Kidney glomerular epithelial cell (primary cell): ENCODE data around the gene ANO4.
"Not testable (repeated sequence)": the region's sequence is repeated elsewhere in the genome, so short reads cannot be mapped to it uniquely, and the experiment has no call there.

Experiments used
- DNase-seq: peaks from one replicate; lab custom pipeline; 2025; lab: John Stamatoyannopoulos, UW

The ANO4 gene

DNA sequence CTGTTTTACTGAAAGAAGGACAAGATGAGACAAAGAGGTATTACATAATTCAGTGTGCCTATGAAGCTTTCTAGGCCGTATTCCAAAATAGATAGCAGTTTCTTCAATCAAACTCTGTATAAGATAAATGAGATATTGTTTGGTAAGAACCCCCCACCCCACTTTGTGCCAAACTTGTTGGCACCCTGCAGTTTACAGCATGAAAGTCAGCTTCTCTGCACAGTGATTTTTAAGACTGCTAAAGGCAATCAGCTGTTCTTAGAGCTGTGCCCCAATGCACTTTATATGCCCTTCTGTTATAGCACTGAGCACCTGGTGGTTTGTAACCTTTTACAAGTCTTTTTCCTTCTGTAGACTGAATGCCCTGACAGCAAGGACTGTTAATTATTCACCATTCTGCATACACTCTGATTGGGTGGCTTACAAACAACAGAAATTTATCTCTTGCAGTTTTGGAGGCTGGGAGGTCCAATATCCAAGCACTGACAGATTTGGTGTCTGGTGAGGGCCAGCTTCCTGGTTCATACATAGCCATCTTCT, 76.7 kb downstream of the ANO4 start:
- no peak for DNase-seq

- DNase-seq, result no peak
Observed at GRCh38 chr12:100875156-100875555, 80.6 kb downstream of the ANO4 start.

DNA sequence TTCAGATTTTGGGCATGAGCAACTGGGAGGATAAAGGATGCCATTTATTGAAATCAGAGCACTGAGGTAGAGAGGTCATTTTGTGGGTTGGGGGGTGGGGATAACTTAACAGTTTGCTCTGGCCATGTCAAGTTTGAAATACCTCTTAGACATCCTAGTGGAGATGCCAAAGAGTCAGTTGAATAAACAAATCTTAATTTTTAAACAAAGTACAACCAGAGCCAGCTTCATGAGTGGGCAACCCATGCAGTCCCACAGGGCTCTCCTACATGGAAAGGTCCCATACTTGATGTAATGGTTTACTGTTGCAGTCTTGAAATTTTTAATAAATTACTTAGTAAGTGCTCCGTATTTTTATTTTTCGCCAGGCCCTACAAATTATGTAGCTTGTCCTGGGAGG, 81.2 kb downstream of the ANO4 start:
- peak; percentile 36 for DNase-seq

DNA sequence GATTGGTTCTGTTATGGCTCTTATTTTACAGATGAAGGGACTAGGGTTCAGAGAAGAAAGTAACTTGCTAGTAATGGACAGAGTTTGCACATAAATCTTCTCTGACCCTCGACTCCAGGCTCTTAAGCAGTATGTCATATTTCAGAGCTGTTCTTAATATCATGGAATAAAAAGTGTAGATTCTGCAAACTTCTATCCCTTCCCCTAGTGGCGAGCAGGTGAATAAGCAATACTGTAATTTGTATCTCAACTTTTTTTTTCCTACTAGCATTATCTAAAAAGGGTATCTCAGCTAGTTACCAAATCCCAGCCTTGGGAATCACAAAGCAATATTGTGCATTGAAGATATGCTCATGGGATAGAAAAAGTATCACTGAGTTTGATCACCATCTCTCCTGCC, 83.2 kb downstream of the ANO4 start:
- no peak for DNase-seq

DNA sequence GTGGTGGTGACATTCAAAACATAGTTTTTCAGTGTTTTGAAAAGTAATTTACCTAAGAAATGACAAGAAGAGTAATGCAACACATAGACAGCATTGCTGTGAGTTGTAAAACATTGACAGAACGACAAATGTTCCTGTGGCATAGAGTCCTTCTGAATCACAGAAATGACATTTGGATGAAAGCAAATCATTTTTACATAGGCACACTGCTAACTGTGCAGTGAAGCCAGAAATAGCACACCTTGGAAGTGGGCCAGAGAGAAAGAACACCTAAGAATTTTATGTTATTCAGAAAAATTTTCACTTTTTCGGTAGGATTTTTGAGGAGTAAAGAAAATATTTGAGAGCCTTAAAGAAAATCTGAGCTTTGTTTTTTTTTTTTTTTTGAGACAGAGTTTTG, 100.6 kb downstream of the ANO4 start:
- DNase-seq, result no peak

GRCh38 chr12:100896192-100896591, 101.6 kb downstream of the ANO4 start:
- no peak for DNase-seq

DNA sequence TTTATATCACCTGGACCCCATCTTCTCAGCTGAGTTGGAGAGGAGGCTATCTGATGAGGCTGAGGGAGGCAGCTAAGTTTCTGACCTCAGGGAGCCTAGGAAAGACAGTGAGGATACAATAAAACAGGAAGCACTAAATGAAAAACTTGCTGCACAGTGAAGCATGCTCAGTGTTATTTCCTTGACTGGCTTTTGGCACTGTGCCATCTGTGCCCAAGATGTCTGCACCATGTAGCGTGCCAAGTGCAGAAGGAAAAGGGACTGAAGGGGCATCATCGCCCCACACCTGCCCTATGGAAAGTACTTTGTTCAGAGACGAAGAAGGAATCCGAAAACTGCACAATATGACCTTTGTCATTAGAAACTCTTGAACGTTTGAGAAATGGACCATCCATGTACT, 102.7 kb downstream of the ANO4 start:
- DNase-seq, result no peak

- DNase-seq, result no peak
Observed at GRCh38 chr12:100899301-100899700, 104.7 kb downstream of the ANO4 start.

DNA sequence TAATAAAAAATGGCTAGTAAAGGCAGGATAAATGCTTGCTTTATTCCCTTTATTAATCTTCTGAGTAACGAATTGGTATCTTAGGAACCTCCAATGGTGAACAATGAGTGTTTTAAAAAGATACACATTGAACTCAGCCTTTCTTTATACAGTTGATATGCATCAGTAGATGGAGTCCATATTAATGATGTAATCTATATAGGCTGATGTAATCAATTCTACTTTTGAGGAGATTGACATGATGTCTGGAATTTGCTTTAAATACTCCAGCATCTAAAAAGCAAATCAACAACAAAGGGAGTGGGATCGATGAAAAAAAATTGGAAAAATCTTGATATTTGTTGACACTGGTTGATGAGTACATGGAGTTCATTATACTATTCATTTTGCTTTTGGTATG, 106.2 kb downstream of the ANO4 start:
- DNase-seq, result no peak

DNA sequence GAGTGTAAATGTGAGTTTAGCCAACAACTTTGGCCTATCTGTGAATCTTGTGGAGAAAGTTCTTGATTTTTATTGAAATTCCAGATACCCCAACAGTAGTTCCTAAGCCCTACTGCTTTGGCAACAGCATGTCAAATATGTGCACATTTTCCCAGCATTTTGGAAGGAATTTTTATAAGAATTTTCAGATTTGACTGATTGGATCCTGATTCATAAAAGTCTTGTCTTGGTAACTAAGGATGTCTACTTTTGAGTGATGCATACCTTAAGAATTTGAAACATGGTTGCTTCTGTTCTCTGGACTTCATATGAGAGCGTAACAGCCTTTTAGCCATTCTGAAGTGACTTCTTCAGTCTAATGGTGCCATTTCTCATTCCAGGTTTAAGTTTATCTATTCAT, 106.7 kb downstream of the ANO4 start:
- DNase-seq, result no peak

- no peak for DNase-seq
Observed at GRCh38 chr12:100904270-100904669, 109.7 kb downstream of the ANO4 start.

GRCh38 chr12:100908501-100908900, 113.9 kb downstream of the ANO4 start:
- peak; percentile 7 for DNase-seq

DNA sequence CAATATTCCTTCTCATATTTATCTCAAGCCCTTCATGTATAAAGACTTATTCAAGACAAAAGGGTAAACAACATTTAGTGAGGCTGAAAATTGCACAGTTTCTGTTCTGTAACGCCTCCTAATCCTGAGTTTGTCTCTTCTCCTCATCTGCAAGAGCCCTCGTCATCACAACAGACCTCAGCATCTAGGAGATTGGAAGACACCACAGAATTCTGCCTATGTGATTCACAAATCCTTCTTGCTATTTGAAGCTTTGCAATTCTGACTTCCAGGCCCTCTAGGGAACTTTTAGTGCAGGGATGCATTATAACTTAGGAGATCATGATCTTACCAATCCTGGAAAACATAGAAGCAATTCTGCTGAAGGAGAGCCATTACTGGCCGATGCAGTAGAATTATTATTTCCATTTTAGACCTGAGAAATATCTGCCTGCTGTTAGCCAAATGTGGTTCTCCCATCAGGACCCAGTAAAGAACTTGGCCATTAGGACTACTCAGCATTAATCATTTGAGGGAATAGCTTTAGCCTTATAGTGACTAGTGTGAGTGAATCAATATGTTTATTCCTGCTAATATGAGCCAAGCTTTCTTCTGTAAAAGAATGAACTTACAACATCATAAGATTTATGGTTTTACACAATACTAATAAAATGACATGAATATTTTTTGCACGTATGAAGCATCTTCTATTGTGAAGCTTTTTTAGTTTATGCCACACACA, 119.5 kb downstream of the ANO4 start:
- DNase-seq, result no peak

GRCh38 chr12:100919116-100919515, 124.5 kb downstream of the ANO4 start:
- peak; percentile 16 for DNase-seq

DNA sequence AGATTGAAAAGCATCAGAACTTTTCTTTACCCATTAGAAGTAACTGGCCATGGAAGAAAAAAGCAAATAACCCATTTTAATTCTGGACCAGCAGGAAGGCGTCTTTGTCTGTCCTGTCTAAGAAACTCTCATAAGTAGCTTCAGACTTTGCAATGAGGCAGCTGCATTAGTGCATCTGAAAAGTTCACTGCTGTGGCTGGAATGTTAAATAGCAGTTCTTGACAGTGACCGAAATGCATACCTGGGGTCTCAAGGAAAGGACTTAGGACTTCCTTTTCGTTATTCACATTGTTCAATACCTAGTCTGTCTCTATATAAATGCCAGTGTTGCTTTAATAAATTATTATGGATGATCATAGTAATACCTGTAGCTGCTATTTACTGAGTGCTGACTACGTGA, 125.9 kb downstream of the ANO4 start:
- DNase-seq, result no peak

GRCh38 chr12:100926669-100927248, 132.2 kb downstream of the ANO4 start:
- DNase-seq, result peak; percentile 21

- peak; percentile 17 for DNase-seq
Observed at GRCh38 chr12:100927826-100928225, 133.2 kb downstream of the ANO4 start.

DNA sequence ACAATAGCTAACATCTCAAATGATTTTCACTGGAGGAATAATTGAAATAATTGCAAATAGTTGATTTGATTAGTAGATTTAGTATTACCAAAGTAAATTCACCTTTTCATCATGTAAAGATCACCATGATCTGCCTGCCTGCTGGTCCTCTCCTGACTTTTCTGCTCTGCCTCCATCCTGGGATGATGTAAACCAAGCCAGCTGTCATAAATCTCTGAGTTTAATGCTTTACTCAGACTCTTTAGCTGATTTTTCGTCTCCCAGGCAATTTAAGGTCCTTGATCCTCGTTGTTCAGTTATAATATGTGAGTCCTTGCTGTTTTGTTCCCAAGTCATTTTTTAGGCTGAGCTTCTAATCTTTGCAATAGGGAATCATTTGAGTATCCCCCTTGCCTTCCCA, 138.0 kb downstream of the ANO4 start:
- DNase-seq, result no peak

GRCh38 chr12:100933531-100933930, 139.0 kb downstream of the ANO4 start:
- DNase-seq, result not testable (repeated sequence)

DNA sequence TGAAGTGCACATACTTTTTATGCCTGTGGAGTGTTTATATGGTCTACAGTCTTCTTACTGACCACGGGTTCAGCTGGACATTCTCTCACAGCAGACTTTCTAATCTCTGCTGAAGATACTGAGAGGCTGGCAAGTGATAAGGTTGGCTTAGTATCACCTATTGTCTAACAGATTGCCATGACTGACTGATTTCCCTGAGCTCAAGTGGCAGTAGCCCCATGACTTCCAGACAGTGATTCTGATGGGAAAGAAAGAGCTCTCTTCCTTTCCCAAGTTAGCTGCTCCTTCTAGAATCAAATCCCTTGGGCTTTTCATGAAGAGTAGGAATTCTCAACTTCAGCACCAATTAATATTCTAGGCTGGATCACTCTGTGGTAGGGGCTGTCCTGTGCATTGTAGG, 141.4 kb downstream of the ANO4 start:
- DNase-seq, result no peak

- DNase-seq, result no peak
Observed at GRCh38 chr12:100936661-100937060, 142.1 kb downstream of the ANO4 start.

DNA sequence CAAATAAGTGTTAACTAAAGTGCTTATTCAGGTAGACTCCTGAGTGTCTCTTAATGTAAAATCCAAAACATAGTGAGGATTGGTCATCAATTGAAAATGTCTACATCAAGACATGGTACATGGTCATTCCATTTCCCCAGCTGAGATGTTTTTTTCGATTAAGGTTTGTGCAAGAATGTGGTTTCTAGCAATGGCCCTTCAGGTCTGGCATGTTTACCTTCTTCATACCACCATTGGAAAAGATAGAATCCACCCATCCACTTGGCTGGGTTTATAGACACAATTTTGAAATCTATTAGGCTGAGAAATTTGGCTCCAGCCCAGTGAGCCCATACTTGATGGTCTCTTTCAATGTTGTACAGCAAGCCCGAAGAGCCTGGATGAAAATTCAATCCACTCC, 145.9 kb downstream of the ANO4 start:
- DNase-seq, result no peak

- no peak for DNase-seq
Observed at GRCh38 chr12:100942984-100943749, 148.6 kb downstream of the ANO4 start.
